Suprapubic skin (tissue), 3 donors: ENCODE data around the gene LRRN2.

Source experiments
- EP300 ChIP-seq: sonication (generic); formaldehyde crosslinking; IDR thresholded peaks from one replicate; pipeline ENCODE4 v1.6.1; 2017; ENCODE audit warnings: antibody characterized with exemption
- TF ChIP-seq, protein P1 (sequence below), 2 donors: fragments of 200-600 bp in 1 of 2; fragments of 450-650 bp in 1 of 2; sonication (generic) in 1 of 2; IDR thresholded peaks; one replicate each; pipeline ENCODE4 v1.5.1; 2016 to 2019; ENCODE audit warnings: antibody characterized with exemption in 2 of 2, mild to moderate bottlenecking in 1 of 2, moderate library complexity in 1 of 2

DNA sequence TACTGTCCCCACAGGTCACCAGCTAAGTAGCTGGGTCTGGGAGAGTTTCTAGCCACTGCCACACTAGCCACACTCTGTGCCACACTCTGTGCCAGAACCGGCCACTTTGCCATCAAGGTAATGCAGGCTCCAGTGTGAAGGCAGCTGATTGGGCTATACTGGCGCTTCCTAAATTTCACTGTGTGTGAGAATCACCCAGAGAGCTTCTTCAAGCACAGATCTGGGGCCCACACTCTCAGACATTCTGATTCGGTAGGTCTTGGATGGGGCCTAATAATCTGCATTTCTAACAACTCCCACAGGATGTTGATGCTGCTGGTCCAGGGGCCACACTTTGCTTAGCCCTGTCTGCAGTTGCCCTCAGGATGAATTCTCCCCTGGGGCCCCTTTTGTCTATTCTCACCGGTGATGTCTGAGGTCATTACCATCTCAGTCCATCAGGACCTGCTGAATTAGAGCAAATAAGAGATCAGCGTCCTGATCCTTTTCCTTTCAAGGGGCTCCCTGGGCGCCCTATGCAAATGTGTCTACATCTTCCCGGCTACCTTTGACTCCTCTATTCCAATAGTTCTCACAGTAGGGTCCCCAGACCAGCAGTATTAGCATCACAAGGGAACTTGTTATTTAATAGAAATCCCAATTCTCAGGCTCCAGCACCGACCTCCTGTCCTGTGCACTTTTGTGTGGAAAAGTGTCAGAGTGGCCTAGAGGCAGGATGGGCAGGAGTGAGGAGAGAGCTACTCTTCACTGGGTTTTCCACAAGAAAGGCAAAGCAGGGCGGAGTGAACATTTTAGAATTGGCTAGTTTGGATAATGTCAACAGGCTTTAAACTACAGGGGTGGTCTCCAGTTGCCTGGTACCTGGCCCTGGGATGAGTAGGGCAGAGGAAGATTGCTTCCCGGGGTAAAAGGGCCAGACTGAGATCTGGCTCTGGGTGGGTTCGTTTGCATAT lies 24.7 kb upstream of the LRRN2 start:
- TF ChIP-seq, protein P1, sequence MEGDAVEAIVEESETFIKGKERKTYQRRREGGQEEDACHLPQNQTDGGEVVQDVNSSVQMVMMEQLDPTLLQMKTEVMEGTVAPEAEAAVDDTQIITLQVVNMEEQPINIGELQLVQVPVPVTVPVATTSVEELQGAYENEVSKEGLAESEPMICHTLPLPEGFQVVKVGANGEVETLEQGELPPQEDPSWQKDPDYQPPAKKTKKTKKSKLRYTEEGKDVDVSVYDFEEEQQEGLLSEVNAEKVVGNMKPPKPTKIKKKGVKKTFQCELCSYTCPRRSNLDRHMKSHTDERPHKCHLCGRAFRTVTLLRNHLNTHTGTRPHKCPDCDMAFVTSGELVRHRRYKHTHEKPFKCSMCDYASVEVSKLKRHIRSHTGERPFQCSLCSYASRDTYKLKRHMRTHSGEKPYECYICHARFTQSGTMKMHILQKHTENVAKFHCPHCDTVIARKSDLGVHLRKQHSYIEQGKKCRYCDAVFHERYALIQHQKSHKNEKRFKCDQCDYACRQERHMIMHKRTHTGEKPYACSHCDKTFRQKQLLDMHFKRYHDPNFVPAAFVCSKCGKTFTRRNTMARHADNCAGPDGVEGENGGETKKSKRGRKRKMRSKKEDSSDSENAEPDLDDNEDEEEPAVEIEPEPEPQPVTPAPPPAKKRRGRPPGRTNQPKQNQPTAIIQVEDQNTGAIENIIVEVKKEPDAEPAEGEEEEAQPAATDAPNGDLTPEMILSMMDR (IDR thresholded peaks at IDR 0.05), result no peak
- TF ChIP-seq EP300, result no peak
